Fibroblast of pulmonary artery (primary cell): ENCODE data around the gene ARHGAP15.

ENCODE experiments used
- DNase-seq: peaks from one replicate; pipeline ENCODE4 v3.0.0-alpha.2; 2010; ENCODE audit warnings: low read depth
- H3K4me3 ChIP-seq: replicated peaks from 2 replicates; pipeline ENCODE4 v1.5.1; 2011; ENCODE audit warnings: low read depth, mild to moderate bottlenecking, control low read depth, low read length, moderate library complexity
- CTCF ChIP-seq: IDR thresholded peaks from 2 replicates; pipeline ENCODE4 v1.5.1; 2011; ENCODE audit warnings: mild to moderate bottlenecking, control low read depth, low read length, inconsistent platforms; ENCODE audit errors: missing control alignments

Gene ARHGAP15

GRCh38 chr2:143480086-143480485 lies 350.9 kb downstream of the ARHGAP15 start:
- TF ChIP-seq CTCF = no peak
- no peak for DNase-seq
- H3K4me3 ChIP-seq = no peak overlapping the region

- DNase-seq = no peak
- H3K4me3 ChIP-seq = no peak overlapping the region
- TF ChIP-seq CTCF = no peak
Observed at GRCh38 chr2:143480601-143481236, 351.5 kb downstream of the ARHGAP15 start.

- no peak overlapping the region for H3K4me3 ChIP-seq
- no peak for DNase-seq
Observed at GRCh38 chr2:143481237-143481623, 352.0 kb downstream of the ARHGAP15 start.

GRCh38 chr2:143481733-143482132 lies 352.5 kb downstream of the ARHGAP15 start:
- DNase-seq = no peak
- no peak overlapping the region for H3K4me3 ChIP-seq

More at GRCh38 chr2:143481237-143481623, 352.0 kb downstream of the ARHGAP15 start:
- no peak for TF ChIP-seq CTCF

GRCh38 chr2:143482316-143482715 lies 353.1 kb downstream of the ARHGAP15 start:
- no peak overlapping the region for H3K4me3 ChIP-seq
- DNase-seq = peak; percentile 46
- no peak for TF ChIP-seq CTCF

More at GRCh38 chr2:143481733-143482132, 352.5 kb downstream of the ARHGAP15 start:
- no peak for TF ChIP-seq CTCF

GRCh38 chr2:143482771-143483170 lies 353.6 kb downstream of the ARHGAP15 start:
- no peak for TF ChIP-seq CTCF
- DNase-seq = peak; percentile 65
- no peak overlapping the region for H3K4me3 ChIP-seq

GRCh38 chr2:143486976-143487375 lies 357.8 kb downstream of the ARHGAP15 start:
- no peak overlapping the region for H3K4me3 ChIP-seq
- TF ChIP-seq CTCF = no peak
- DNase-seq = no peak
